Measurements from ENCODE around the gene PIGS. TPM values are rescaled to one million over a fixed set of nuclear protein-coding genes. Genes with fewer than 3 reads are reported as not detected.
"Not testable (repeated sequence)": the region's sequence is repeated elsewhere in the genome, so short reads cannot be mapped to it uniquely, and the experiment has no call there.

PIGS gene
- polyA plus RNA-seq, 6 donors from 2014 or later: 31.3 to 61.7 (median 46.0) TPM

- Mint-ChIP-seq H3K27ac (peak overlapping the region in 5 of 6 donors; percentile 24 to 91 (median 72)), H3K4me3 (peak overlapping the region; percentile 80 to 99 (median 88)), H3K4me1 (peaks cover 25 to 34% (median 33%) of the 10 kb centered on the region in 3 donors)
- not testable (repeated sequence) for DNase-seq; H3K36me3 Mint-ChIP-seq; H3K27me3 Mint-ChIP-seq; H3K9me3 Mint-ChIP-seq; ATAC-seq (ENCODE audit: low read depth in 2 of 2)
These were observed 4.7 kb upstream of the PIGS start for GRCh38 chr17:28576016-28576415.

GRCh38 chr17:28575126-28575795, 3.9 kb upstream of the PIGS start:
- H3K4me1 Mint-ChIP-seq: peaks cover 31 to 42% (median 39%) of the 10 kb centered on the region in 3 donors
- H3K36me3 Mint-ChIP-seq: peaks cover 0 to 4% of the 10 kb centered on the region in 2 donors
- H3K4me3 Mint-ChIP-seq: peak overlapping the region in 3 of 8 donors; percentile 50 to 99 (median 80)
- H3K9me3 Mint-ChIP-seq: no peaks in the 10 kb centered on the region
- no peaks in the 10 kb centered on the region for H3K27me3 Mint-ChIP-seq
- no peak for ATAC-seq (ENCODE audit: low read depth in 2 of 2)
- no peak overlapping the region for H3K27ac Mint-ChIP-seq
- DNase-seq: no peak

GRCh38 chr17:28574526-28574925, 3.2 kb upstream of the PIGS start:
- DNase-seq: no peak

GRCh38 chr17:28573966-28574480, 2.7 kb upstream of the PIGS start:
- Mint-ChIP-seq H3K27me3 (no peaks in the 10 kb centered on the region), H3K36me3 (peaks cover 0 to 4% of the 10 kb centered on the region in 2 donors), H3K9me3 (no peaks in the 10 kb centered on the region), H3K4me3 (peak overlapping the region in 5 of 8 donors; percentile 28 to 99 (median 47)), H3K27ac (peak overlapping the region in 1 of 6 donors; percentile 11), H3K4me1 (peaks cover 39 to 54% (median 48%) of the 10 kb centered on the region in 3 donors)
- ATAC-seq (ENCODE audit: low read depth in 2 of 2) (no peak), DNase-seq (no peak)

More at GRCh38 chr17:28574526-28574925, 3.2 kb upstream of the PIGS start:
- peak overlapping the region in 1 of 6 donors; percentile 70 for H3K27ac Mint-ChIP-seq
- ATAC-seq (ENCODE audit: low read depth in 2 of 2): no peak
- no peaks in the 10 kb centered on the region for H3K9me3 Mint-ChIP-seq
- H3K36me3 Mint-ChIP-seq: peaks cover 0 to 4% of the 10 kb centered on the region in 2 donors
- peaks cover 37 to 49% (median 46%) of the 10 kb centered on the region in 3 donors for H3K4me1 Mint-ChIP-seq
- H3K4me3 Mint-ChIP-seq: peak overlapping the region in 2 of 8 donors; percentile 28 to 99
- H3K27me3 Mint-ChIP-seq: no peaks in the 10 kb centered on the region

- Mint-ChIP-seq H3K9me3 (no peaks in the 10 kb centered on the region), H3K27me3 (no peaks in the 10 kb centered on the region), H3K36me3 (peaks cover 0 to 4% of the 10 kb centered on the region in 2 donors), H3K27ac (peak overlapping the region in 1 of 6 donors; percentile 15), H3K4me1 (peaks cover 40 to 59% (median 52%) of the 10 kb centered on the region in 3 donors), H3K4me3 (peak overlapping the region in 3 of 8 donors; percentile 10 to 99 (median 63))
- no peak for ATAC-seq (ENCODE audit: low read depth in 2 of 2)
- no peak for DNase-seq
These were observed 2.2 kb upstream of the PIGS start for GRCh38 chr17:28573521-28573920.

- Mint-ChIP-seq H3K4me1 (peaks cover 45 to 64% (median 57%) of the 10 kb centered on the region in 3 donors), H3K27ac (peak overlapping the region in 2 of 6 donors; percentile 12 to 34)
These were observed 1.7 kb upstream of the PIGS start for GRCh38 chr17:28573040-28573380.

GRCh38 chr17:28572259-28573039, 1.1 kb upstream of the PIGS start:
- Mint-ChIP-seq H3K27ac (peak overlapping the region in 5 of 6 donors; percentile 33 to 95 (median 89)), H3K4me3 (peak overlapping the region; percentile 92 to 99 (median 96)), H3K4me1 (peaks cover 51 to 67% (median 63%) of the 10 kb centered on the region in 3 donors), H3K36me3 (peaks cover 0 to 4% of the 10 kb centered on the region in 2 donors), H3K9me3 (no peaks in the 10 kb centered on the region), H3K27me3 (no peaks in the 10 kb centered on the region)
- no peak for ATAC-seq (ENCODE audit: low read depth in 2 of 2)
- no peak for DNase-seq

More at GRCh38 chr17:28573040-28573380, 1.7 kb upstream of the PIGS start:
- Mint-ChIP-seq H3K36me3 (peaks cover 0 to 4% of the 10 kb centered on the region in 2 donors), H3K27me3 (no peaks in the 10 kb centered on the region), H3K4me3 (peak overlapping the region in 5 of 8 donors; percentile 10 to 99 (median 92)), H3K9me3 (no peaks in the 10 kb centered on the region)
- no peak for DNase-seq
- ATAC-seq (ENCODE audit: low read depth in 2 of 2): no peak

GRCh38 chr17:28570716-28571360, 486 bp downstream of the PIGS start:
- ATAC-seq (ENCODE audit: low read depth in 2 of 2) (peak; percentile 19 to 20), DNase-seq (no peak)
- Mint-ChIP-seq H3K27me3 (no peaks in the 10 kb centered on the region), H3K4me1 (peaks cover 45 to 64% (median 56%) of the 10 kb centered on the region in 3 donors), H3K9me3 (no peaks in the 10 kb centered on the region), H3K36me3 (peaks cover 0 to 4% of the 10 kb centered on the region in 2 donors), H3K4me3 (peak overlapping the region; percentile 92 to 99 (median 96)), H3K27ac (peak overlapping the region; percentile 78 to 96 (median 94))

GRCh38 chr17:28569446-28569845, 1.9 kb downstream of the PIGS start:
- Mint-ChIP-seq H3K4me3 (peak overlapping the region in 7 of 8 donors; percentile 1 to 99 (median 96)), H3K27ac (peak overlapping the region in 2 of 6 donors; percentile 31 to 40), H3K9me3 (no peaks in the 10 kb centered on the region), H3K4me1 (peaks cover 43 to 74% (median 55%) of the 10 kb centered on the region in 3 donors), H3K36me3 (peaks cover 0 to 4% of the 10 kb centered on the region in 2 donors), H3K27me3 (no peaks in the 10 kb centered on the region)
- no peak for ATAC-seq (ENCODE audit: low read depth in 2 of 2)
- no peak for DNase-seq

- peaks cover 43 to 76% (median 48%) of the 10 kb centered on the region in 3 donors for H3K4me1 Mint-ChIP-seq
- no peaks in the 10 kb centered on the region for H3K9me3 Mint-ChIP-seq
- H3K27ac Mint-ChIP-seq: peak overlapping the region; percentile 27 to 97 (median 92)
- H3K4me3 Mint-ChIP-seq: peak overlapping the region; percentile 41 to 89 (median 86)
- DNase-seq (peak; percentile 71), ATAC-seq (ENCODE audit: low read depth in 2 of 2) (peak; percentile 63 to 70)
- H3K36me3 Mint-ChIP-seq: no peaks in the 10 kb centered on the region
- H3K27me3 Mint-ChIP-seq: no peaks in the 10 kb centered on the region
These were observed 3.7 kb downstream of the PIGS start for GRCh38 chr17:28567604-28568003.

GRCh38 chr17:28563475-28563874, 7.8 kb downstream of the PIGS start:
- Mint-ChIP-seq H3K27ac (no peak overlapping the region), H3K4me3 (no peak overlapping the region), H3K36me3 (peaks cover 0 to 8% of the 10 kb centered on the region in 2 donors), H3K27me3 (no peaks in the 10 kb centered on the region), H3K9me3 (no peaks in the 10 kb centered on the region), H3K4me1 (peaks cover 17 to 44% (median 21%) of the 10 kb centered on the region in 3 donors)
- ATAC-seq (ENCODE audit: low read depth in 2 of 2) (no peak), DNase-seq (no peak)

- DNase-seq (no peak), ATAC-seq (ENCODE audit: low read depth in 2 of 2) (no peak)
- Mint-ChIP-seq H3K36me3 (peaks cover 35 to 36% of the 10 kb centered on the region in 2 donors), H3K27me3 (no peaks in the 10 kb centered on the region), H3K4me3 (peak overlapping the region in 2 of 8 donors; percentile 29 to 90), H3K9me3 (no peaks in the 10 kb centered on the region), H3K27ac (no peak overlapping the region), H3K4me1 (peaks cover 33 to 39% (median 36%) of the 10 kb centered on the region in 3 donors)
These were observed 16.3 kb downstream of the PIGS start for GRCh38 chr17:28555022-28555421.

GRCh38 chr17:28554565-28554964, 16.8 kb downstream of the PIGS start:
- Mint-ChIP-seq H3K4me3 (peak overlapping the region in 4 of 8 donors; percentile 44 to 90 (median 50)), H3K4me1 (peaks cover 37 to 43% (median 40%) of the 10 kb centered on the region in 3 donors), H3K27ac (peak overlapping the region in 1 of 6 donors; percentile 58), H3K27me3 (no peaks in the 10 kb centered on the region), H3K36me3 (peaks cover 35 to 36% of the 10 kb centered on the region in 2 donors), H3K9me3 (no peaks in the 10 kb centered on the region)
- no peak for DNase-seq
- no peak for ATAC-seq (ENCODE audit: low read depth in 2 of 2)

All from naive B cell (primary cell).